Measurements from ENCODE around the gene RAC3.
A peak's percentile ranks its signal among the peaks of the same experiment; 100 is the strongest.

RAC3 gene

GRCh38 chr17:82021900-82022309, 9.6 kb upstream of the RAC3 start:
- no peak for DNase-seq (ENCODE audit: low read depth, low spot score)
- H3K27me3 ChIP-seq (ENCODE audit: insufficient read depth, insufficient read length) = peaks cover 15% of the 10 kb centered on the region
- no peak for TF ChIP-seq SUZ12 (IDR thresholded peaks at IDR 0.05; ENCODE audit: extremely low read depth, insufficient read depth, insufficient read length)
- TF ChIP-seq ZNF274 (IDR thresholded peaks at IDR 0.05; ENCODE audit: low read depth, low read length) = no peak
- no peak for TF ChIP-seq YY1 (IDR thresholded peaks at IDR 0.05; ENCODE audit: insufficient read depth, insufficient read length)
- H3K4me1 ChIP-seq (ENCODE audit: insufficient read depth, insufficient read length) = peaks cover 26% of the 10 kb centered on the region
- peaks cover 42% of the 10 kb centered on the region for H3K36me3 ChIP-seq (ENCODE audit: insufficient read depth, insufficient read length, low read length)
- H3K9ac ChIP-seq (ENCODE audit: insufficient read length, low read depth) = peak overlapping the region; percentile 93
- H3K4me3 ChIP-seq (ENCODE audit: insufficient read length, low read depth) = peak overlapping the region; percentile 94
- no peaks in the 10 kb centered on the region for H3K9me3 ChIP-seq (ENCODE audit: insufficient read depth, low read length)

GRCh38 chr17:82022310-82022980, 9.0 kb upstream of the RAC3 start, which contains the start of gene CENPX:
Gene CENPX, minus strand, starts transcription at chr17:82022878. Its CDS starts 17 bp downstream, at chr17:82022861.
- peak within 1 kb of the TSS; percentile 96 for H3K9ac ChIP-seq (ENCODE audit: insufficient read length, low read depth)
- peaks cover 26% of the 10 kb centered on the region for H3K4me1 ChIP-seq (ENCODE audit: insufficient read depth, insufficient read length)
- peak within 1 kb of the TSS; percentile 94 for H3K4me3 ChIP-seq (ENCODE audit: insufficient read length, low read depth)
- DNase-seq (ENCODE audit: low read depth, low spot score) = no peak
- TF ChIP-seq SUZ12 (IDR thresholded peaks at IDR 0.05; ENCODE audit: extremely low read depth, insufficient read depth, insufficient read length) (no peak), YY1 (IDR thresholded peaks at IDR 0.05; ENCODE audit: insufficient read depth, insufficient read length) (no peak), ZNF274 (IDR thresholded peaks at IDR 0.05; ENCODE audit: low read depth, low read length) (no peak)
- H3K36me3 ChIP-seq (ENCODE audit: insufficient read depth, insufficient read length, low read length) = peaks cover 41% of the 10 kb centered on the region
- H3K9me3 ChIP-seq (ENCODE audit: insufficient read depth, low read length) = no peaks in the 10 kb centered on the region
- peaks cover 15% of the 10 kb centered on the region for H3K27me3 ChIP-seq (ENCODE audit: insufficient read depth, insufficient read length)

GRCh38 chr17:82022981-82023446, 8.5 kb upstream of the RAC3 start, which contains the start of gene LRRC45:
Gene LRRC45, plus strand, starts transcription at chr17:82023305. Its CDS starts 339 bp downstream, at chr17:82023644.
- Histone ChIP-seq H3K9me3 (ENCODE audit: insufficient read depth, low read length) (no peaks in the 10 kb centered on the region), H3K9ac (ENCODE audit: insufficient read length, low read depth) (peak within 1 kb of the TSS; percentile 96), H3K4me3 (ENCODE audit: insufficient read length, low read depth) (peak within 1 kb of the TSS; percentile 94), H3K36me3 (ENCODE audit: insufficient read depth, insufficient read length, low read length) (peaks cover 38% of the 10 kb centered on the region), H3K27me3 (ENCODE audit: insufficient read depth, insufficient read length) (peaks cover 15% of the 10 kb centered on the region), H3K4me1 (ENCODE audit: insufficient read depth, insufficient read length) (peaks cover 26% of the 10 kb centered on the region)
- peak; percentile 97 for DNase-seq (ENCODE audit: low read depth, low spot score)
- TF ChIP-seq ZNF274 (IDR thresholded peaks at IDR 0.05; ENCODE audit: low read depth, low read length) = no peak
- no peak for TF ChIP-seq SUZ12 (IDR thresholded peaks at IDR 0.05; ENCODE audit: extremely low read depth, insufficient read depth, insufficient read length)
- TF ChIP-seq YY1 (IDR thresholded peaks at IDR 0.05; ENCODE audit: insufficient read depth, insufficient read length) = no peak

GRCh38 chr17:82023447-82024241, 7.8 kb upstream of the RAC3 start:
- peak overlapping the region; percentile 87 for H3K4me3 ChIP-seq (ENCODE audit: insufficient read length, low read depth)
- H3K9me3 ChIP-seq (ENCODE audit: insufficient read depth, low read length) = no peaks in the 10 kb centered on the region
- H3K36me3 ChIP-seq (ENCODE audit: insufficient read depth, insufficient read length, low read length) = peaks cover 34% of the 10 kb centered on the region
- DNase-seq (ENCODE audit: low read depth, low spot score) = no peak
- H3K9ac ChIP-seq (ENCODE audit: insufficient read length, low read depth) = peak overlapping the region; percentile 96
- TF ChIP-seq SUZ12 (IDR thresholded peaks at IDR 0.05; ENCODE audit: extremely low read depth, insufficient read depth, insufficient read length) (no peak), YY1 (IDR thresholded peaks at IDR 0.05; ENCODE audit: insufficient read depth, insufficient read length) (no peak), ZNF274 (IDR thresholded peaks at IDR 0.05; ENCODE audit: low read depth, low read length) (no peak)
- peaks cover 26% of the 10 kb centered on the region for H3K4me1 ChIP-seq (ENCODE audit: insufficient read depth, insufficient read length)
- H3K27me3 ChIP-seq (ENCODE audit: insufficient read depth, insufficient read length) = peaks cover 15% of the 10 kb centered on the region

- Histone ChIP-seq H3K4me1 (ENCODE audit: insufficient read depth, insufficient read length) (peaks cover 29% of the 10 kb centered on the region), H3K36me3 (ENCODE audit: insufficient read depth, insufficient read length, low read length) (peaks cover 37% of the 10 kb centered on the region), H3K9me3 (ENCODE audit: insufficient read depth, low read length) (no peaks in the 10 kb centered on the region), H3K27me3 (ENCODE audit: insufficient read depth, insufficient read length) (peaks cover 19% of the 10 kb centered on the region), H3K9ac (ENCODE audit: insufficient read length, low read depth) (peak overlapping the region; percentile 96), H3K4me3 (ENCODE audit: insufficient read length, low read depth) (no peak overlapping the region)
- no peak for DNase-seq (ENCODE audit: low read depth, low spot score)
- TF ChIP-seq ZNF274 (IDR thresholded peaks at IDR 0.05; ENCODE audit: low read depth, low read length) = no peak
- no peak for TF ChIP-seq YY1 (IDR thresholded peaks at IDR 0.05; ENCODE audit: insufficient read depth, insufficient read length)
- TF ChIP-seq SUZ12 (IDR thresholded peaks at IDR 0.05; ENCODE audit: extremely low read depth, insufficient read depth, insufficient read length) = no peak
Observed at GRCh38 chr17:82024859-82025258, 6.6 kb upstream of the RAC3 start.

GRCh38 chr17:82025401-82026107, 5.9 kb upstream of the RAC3 start:
- TF ChIP-seq YY1 (IDR thresholded peaks at IDR 0.05; ENCODE audit: insufficient read depth, insufficient read length) (no peak), SUZ12 (IDR thresholded peaks at IDR 0.05; ENCODE audit: extremely low read depth, insufficient read depth, insufficient read length) (no peak), ZNF274 (IDR thresholded peaks at IDR 0.05; ENCODE audit: low read depth, low read length) (no peak)
- Histone ChIP-seq H3K9ac (ENCODE audit: insufficient read length, low read depth) (peak overlapping the region; percentile 25), H3K36me3 (ENCODE audit: insufficient read depth, insufficient read length, low read length) (peaks cover 38% of the 10 kb centered on the region), H3K4me1 (ENCODE audit: insufficient read depth, insufficient read length) (peaks cover 31% of the 10 kb centered on the region), H3K9me3 (ENCODE audit: insufficient read depth, low read length) (no peaks in the 10 kb centered on the region), H3K4me3 (ENCODE audit: insufficient read length, low read depth) (no peak overlapping the region), H3K27me3 (ENCODE audit: insufficient read depth, insufficient read length) (peaks cover 21% of the 10 kb centered on the region)
- no peak for DNase-seq (ENCODE audit: low read depth, low spot score)
